Right lobe of liver (tissue), 6 donors: Measurements from ENCODE around the gene DDX47. TPM values are rescaled to one million over a fixed set of nuclear protein-coding genes. Genes with fewer than 3 reads are reported as not detected.
A peak's percentile ranks its signal among the peaks of the same experiment; 100 is the strongest.

Experiments
- ATAC-seq, 4 donors: fragments of 200-7000 bp; cut with Tn5 transposase; one replicate each; pipeline ENCODE4 v1.9.1; 2020; ENCODE audit warnings: mild to moderate bottlenecking in 4 of 4, moderate library complexity in 4 of 4
- DNase-seq, 3 donors: peaks; one replicate each; pipeline ENCODE4 v3.0.0-alpha.2; 2020
- H3K27ac ChIP-seq, 3 donors: fragments of 200-600 bp; one replicate each; pipeline ENCODE4 v1.8.0; 2022
- H3K27me3 ChIP-seq, 2 donors: fragments of 200-600 bp; one replicate each; pipeline ENCODE4 v1.8.0; 2022
- H3K36me3 ChIP-seq, 4 donors: fragments of 200-600 bp; sonication (generic) in 1 of 4; one replicate each; pipeline versions ENCODE4 v1.5.1 to v1.8.0; 2017 to 2022; ENCODE audit warnings: control low read depth in 1 of 4
- H3K4me1 ChIP-seq, 4 donors: fragments of 200-600 bp; sonication (generic) in 1 of 4; one replicate each; pipeline versions ENCODE4 v1.5.1 to v1.8.0; 2017 to 2022; ENCODE audit warnings: control low read depth in 1 of 4
- H3K4me3 ChIP-seq, 3 donors: fragments of 200-600 bp; one replicate each; pipeline ENCODE4 v1.8.0; 2022
- H3K9me3 ChIP-seq, 4 donors: fragments of 200-600 bp; sonication (generic) in 1 of 4; one replicate each; pipeline versions ENCODE4 v1.5.1 to v1.8.0; 2017 to 2022; ENCODE audit warnings: control low read depth in 1 of 4
- CTCF ChIP-seq, 4 donors: fragments of 200-600 bp in 3 of 4; fragments of 450-650 bp in 1 of 4; IDR thresholded peaks; one replicate each; pipeline versions ENCODE4 v1.5.1 to v1.8.0; 2016 to 2022; ENCODE audit warnings: antibody characterized with exemption in 4 of 4, mild to moderate bottlenecking in 2 of 4
- POLR2A ChIP-seq: fragments of 450-650 bp; IDR thresholded peaks from one replicate; pipeline ENCODE4 v1.6.1; 2017; ENCODE audit warnings: antibody characterized with exemption, mild to moderate bottlenecking
- WGBS: methylation state at CpG from one replicate; pipeline ENCODE4 v1.1.6; 2018; ENCODE audit warnings: low coverage, low lambda C conversion rate; ENCODE audit not compliant: insufficient coverage; ENCODE audit errors: missing lambda C conversion rate; 5-methylcytosine and 5-hydroxymethylcytosine counted together
- intact Hi-C, 2 donors: fragments of 100-400 bp; cut with DNase I; formaldehyde crosslinking; loops; one replicate each; pipeline versions ENCODE4 v1.11.2 to v1.14.1; 2022
- long read RNA-seq: library from polyadenylated mRNA; unstranded; transcript quantifications from one replicate; pipeline ENCODE4 v2.0.0, GENCODE V29; 2019
- total RNA-seq, 6 experiments: library from RNA; depleted of rRNA in 2 of 6; stranded (reverse); fragments of >200 nt in 2 of 6; fragmentation: NEBNext Ultra II Directional in 3 of 6; extraction: Animal tissue kit (Norgen Biotek cat#: 25700) in 3 of 6; gene quantifications; one replicate each; pipeline versions ENCODE4 v1.1.0 to v1.2.4, GENCODE V29; 2016 to 2023
- donor health status: DM: no; HTN: yes; CAD: no.
- donor health status: DM: no; HTN: no; CAD: no.
- donor health status: DM: no; HTN: no; CAD: no.
- donor health status: DM: no; HTN: yes; CAD: no.
- donor health status: DM: no; HTN: yes; CAD: no.

DDX47 gene
- 10 to 100 TPM; 23.8 to 30.2 (median 25.3) TPM for total RNA-seq
- long read RNA-seq, partial matches to known transcripts: 0 of 2 reads
- long read RNA-seq, other reads (novel, unspliced or antisense): 0 of 2 reads

- Histone ChIP-seq H3K36me3 (peaks cover 0 to 11% (median 0%) of the 10 kb centered on the region in 4 donors), H3K4me3 (peak within 1 kb of the TSS; percentile 50 to 93 (median 66)), H3K27ac (peak within 1 kb of the TSS; percentile 13 to 27 (median 24)), H3K4me1 (peaks cover 0 to 11% (median 4%) of the 10 kb centered on the region in 4 donors), H3K27me3 (no peaks in the 10 kb centered on the region), H3K9me3 (no peaks in the 10 kb centered on the region)
- under 1% methylated on average over 27 of the region's 35 CpGs for WGBS
- TF ChIP-seq CTCF (IDR thresholded peaks at IDR 0.05) (peak; percentile 94 to 97 (median 96)), POLR2A (peak; percentile 29)
- intact Hi-C loops: no loop called here
- peak; percentile 99 to 100 (median 100) for ATAC-seq
- DNase-seq: peak; percentile 95
Measured at GRCh38 chr12:12813120-12814101, at the start of gene DDX47. DDX47 (plus strand) TSS chr12:12813346; CDS start chr12:12813368, 22 bp downstream.

GRCh38 chr12:12764824-12765223 is 48.3 kb upstream of the DDX47 start:
- no peaks in the 10 kb centered on the region for H3K9me3 ChIP-seq
- H3K27ac ChIP-seq: no peak overlapping the region
- H3K27me3 ChIP-seq: no peaks in the 10 kb centered on the region
- H3K36me3 ChIP-seq: no peaks in the 10 kb centered on the region
- TF ChIP-seq CTCF (IDR thresholded peaks at IDR 0.05): no peak
- TF ChIP-seq POLR2A: no peak
- DNase-seq: no peak
- H3K4me1 ChIP-seq: no peaks in the 10 kb centered on the region
- intact Hi-C loops: no loop called here
- no peak for ATAC-seq
- no peak overlapping the region for H3K4me3 ChIP-seq

GRCh38 chr12:12770262-12770661 is 42.9 kb upstream of the DDX47 start:
- Histone ChIP-seq H3K4me3 (no peak overlapping the region), H3K27ac (no peak overlapping the region), H3K4me1 (no peaks in the 10 kb centered on the region), H3K36me3 (no peaks in the 10 kb centered on the region), H3K27me3 (no peaks in the 10 kb centered on the region), H3K9me3 (no peaks in the 10 kb centered on the region)
- no peak for ATAC-seq
- intact Hi-C loops: no loop called here
- TF ChIP-seq POLR2A (no peak), CTCF (IDR thresholded peaks at IDR 0.05) (no peak)
- whole genome bisulfite sequencing: 97% methylated on average over 6 of the region's 6 CpGs
- DNase-seq: no peak

GRCh38 chr12:12774791-12775190 is 38.4 kb upstream of the DDX47 start:
- WGBS: 18% methylated on average over 3 of the region's 3 CpGs
- ATAC-seq: no peak
- intact Hi-C loops: no loop called here
- Histone ChIP-seq H3K27ac (no peak overlapping the region), H3K9me3 (no peaks in the 10 kb centered on the region), H3K4me1 (no peaks in the 10 kb centered on the region), H3K36me3 (no peaks in the 10 kb centered on the region), H3K27me3 (no peaks in the 10 kb centered on the region), H3K4me3 (no peak overlapping the region)
- TF ChIP-seq POLR2A (no peak), CTCF (IDR thresholded peaks at IDR 0.05) (no peak)
- no peak for DNase-seq
